Breast epithelium (tissue), 3 donors: Measurements from ENCODE around the gene CCND3.
"Not testable (repeated sequence)": the region's sequence is repeated elsewhere in the genome, so short reads cannot be mapped to it uniquely, and the experiment has no call there.

Source experiments
- CTCF ChIP-seq, 3 donors: fragments of 450-650 bp; IDR thresholded peaks; one replicate each; pipeline ENCODE4 v1.5.1; 2016 to 2017; ENCODE audit warnings: antibody characterized with exemption in 3 of 3, mild to moderate bottlenecking in 3 of 3, moderate library complexity in 3 of 3
- POLR2A ChIP-seq: fragments of 450-650 bp; IDR thresholded peaks from one replicate; pipeline ENCODE4 v1.6.1; 2016; ENCODE audit warnings: antibody characterized with exemption, mild to moderate bottlenecking, moderate library complexity
- POLR2AphosphoS5 ChIP-seq, 3 donors: sonication (generic); formaldehyde crosslinking; IDR thresholded peaks; one replicate each; pipeline ENCODE4 v1.6.1; 2017; ENCODE audit warnings: antibody characterized with exemption in 3 of 3

DNA sequence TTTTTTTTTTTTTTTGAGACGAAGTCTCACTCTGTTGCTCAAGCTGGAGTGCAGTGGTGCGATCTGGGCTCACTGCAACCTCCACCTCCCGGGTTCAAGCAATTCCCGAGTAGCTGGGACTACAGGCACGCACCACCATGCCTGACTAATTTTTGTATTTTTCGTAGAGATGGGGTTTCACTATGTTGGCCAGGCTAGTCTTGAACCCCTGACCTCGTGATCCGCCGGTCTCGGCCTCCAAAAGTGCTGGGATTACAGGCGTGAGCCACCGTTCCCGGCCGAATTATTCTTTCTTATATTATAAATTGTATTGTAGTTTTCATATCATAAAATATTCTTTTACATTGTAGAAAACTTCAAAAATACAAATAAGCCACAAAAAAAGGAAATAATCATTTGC, 1.3 kb upstream of the CCND3 start:
- TF ChIP-seq CTCF (IDR thresholded peaks at IDR 0.05); POLR2AphosphoS5 (IDR thresholded peaks at IDR 0.05); POLR2A: not testable (repeated sequence)
